Natural killer cell (primary cell): ENCODE measurements around the gene ACD. TPM values are rescaled to one million over a fixed set of nuclear protein-coding genes. Genes with fewer than 3 reads are reported as not detected.
A peak's percentile ranks its signal among the peaks of the same experiment; 100 is the strongest.

ENCODE experiments used
- ATAC-seq, 3 donors: fragments of 150-1000 bp in 2 of 3; fragments of 200-7000 bp in 1 of 3; cut with Tn5 transposase; 1 replicate in 1 of 3; 2 replicates in 2 of 3; pipeline ENCODE4 v1.10.0; 2021; ENCODE audit warnings: mild to moderate bottlenecking in 2 of 3, moderate library complexity in 2 of 3
- DNase-seq, 2 donors: peaks; one replicate each; pipeline versions ENCODE4 v3.0.0 to v3.0.0-alpha.2; 2013 to 2021; ENCODE audit warnings: mixed read lengths in 1 of 2
- H3K27ac ChIP-seq: one replicate; pipeline ENCODE4 v1.5.1; 2013; ENCODE audit warnings: mild to moderate bottlenecking, low read length
- H3K27me3 ChIP-seq: one replicate; pipeline ENCODE4 v1.6.1; 2013; ENCODE audit warnings: low read length; ENCODE audit not compliant: control insufficient read depth, insufficient read depth
- H3K36me3 ChIP-seq: one replicate; pipeline ENCODE4 v1.6.1; 2013; ENCODE audit warnings: low read length; ENCODE audit not compliant: control insufficient read depth, insufficient read depth
- H3K4me1 ChIP-seq: one replicate; pipeline ENCODE4 v1.6.1; 2013; ENCODE audit warnings: low read length; ENCODE audit not compliant: control insufficient read depth, insufficient read depth
- H3K4me3 ChIP-seq: one replicate; pipeline ENCODE4 v1.5.1; 2013; ENCODE audit warnings: low read length
- H3K9me3 ChIP-seq: one replicate; pipeline ENCODE4 v1.6.1; 2013; ENCODE audit warnings: low read length; ENCODE audit not compliant: control insufficient read depth, insufficient read depth
- H3K27ac Mint-ChIP-seq, 2 donors: one replicate each; pipeline ENCODE4 v1.8.0; 2022; ENCODE audit warnings: mild to moderate bottlenecking in 2 of 2, mixed read lengths in 2 of 2, moderate library complexity in 1 of 2
- H3K27me3 Mint-ChIP-seq, 2 donors: one replicate each; pipeline ENCODE4 v1.8.0; 2022; ENCODE audit warnings: low read depth in 2 of 2, mixed read lengths in 2 of 2
- H3K36me3 Mint-ChIP-seq: one replicate; pipeline ENCODE4 v1.8.0; 2022; ENCODE audit warnings: mixed read lengths
- H3K4me1 Mint-ChIP-seq, 2 donors: one replicate each; pipeline ENCODE4 v1.8.0; 2022; ENCODE audit warnings: mixed read lengths in 2 of 2
- H3K4me3 Mint-ChIP-seq: one replicate; pipeline ENCODE4 v1.8.0; 2022; ENCODE audit warnings: mild to moderate bottlenecking, moderate library complexity, mixed read lengths
- H3K9me3 Mint-ChIP-seq, 2 donors: one replicate each; pipeline ENCODE4 v1.8.0; 2022; ENCODE audit warnings: mixed read lengths in 2 of 2
- CTCF ChIP-seq: fragments of 200-600 bp; IDR thresholded peaks from one replicate; pipeline ENCODE4 v1.8.0; 2022; ENCODE audit warnings: antibody characterized with exemption
- WGBS: methylation state at CpG from one replicate; pipeline ENCODE4 v1.1.7; 2013; ENCODE audit warnings: missing lambda C conversion rate; ENCODE audit not compliant: insufficient coverage; 5-methylcytosine and 5-hydroxymethylcytosine counted together
- intact Hi-C: fragments of 100-400 bp; cut with micrococcal nuclease; formaldehyde crosslinking; loops from one replicate; pipeline ENCODE4 v1.14.2; 2022
- total RNA-seq, 4 donors: library from RNA; stranded (reverse); fragments of 120-200 nt in 1 of 4; gene quantifications; one replicate each; pipeline versions ENCODE4 v1.2.3 to v1.2.4, GENCODE V29; 2013 to 2022

Gene ACD
- total RNA-seq, result 10 to 100 TPM; 34.4 to 58.0 (median 43.2) TPM
- 31.6 TPM for total RNA-seq (2013)

GRCh38 chr16:67659675-67660563 is at the start of gene ACD:
ACD (minus strand) TSS chr16:67660260; CDS start chr16:67660220, 40 bp downstream.
- Mint-ChIP-seq H3K27ac (peak within 1 kb of the TSS; percentile 93 to 94), H3K27me3 (no peaks in the 10 kb centered on the region), H3K9me3 (no peaks in the 10 kb centered on the region), H3K4me3 (peak within 1 kb of the TSS; percentile 94), H3K36me3 (no peaks in the 10 kb centered on the region), H3K4me1 (peaks cover 0 to 35% of the 10 kb centered on the region in 2 donors)
- Histone ChIP-seq H3K9me3 (no peaks in the 10 kb centered on the region), H3K27ac (peak within 1 kb of the TSS; percentile 91), H3K36me3 (peaks cover 18% of the 10 kb centered on the region), H3K4me1 (peaks cover 26% of the 10 kb centered on the region), H3K4me3 (peak within 1 kb of the TSS; percentile 67), H3K27me3 (no peaks in the 10 kb centered on the region)
- DNase-seq (peak; percentile 95 to 96), ATAC-seq (peak; percentile 75 to 91 (median 78))
- under 1% methylated on average over 83 of the region's 83 CpGs for WGBS
- intact Hi-C loops, result loop anchor here (1.0 to 2.0 kb wide), 2 partner anchors 97 to 180 kb away; partner anchors contain the start of gene CTCF
- TF ChIP-seq CTCF, result no peak

- intact Hi-C loops, result no loop called here
- no peak for TF ChIP-seq CTCF
- H3K36me3 Mint-ChIP-seq, result no peaks in the 10 kb centered on the region
Measured at GRCh38 chr16:67709050-67709449, 49.0 kb upstream of the ACD start.

GRCh38 chr16:67708368-67708771 is 48.3 kb upstream of the ACD start:
- no peaks in the 10 kb centered on the region for H3K36me3 ChIP-seq
- Mint-ChIP-seq H3K4me1 (peaks cover 14 to 19% of the 10 kb centered on the region in 2 donors), H3K4me3 (no peak overlapping the region), H3K27ac (no peak overlapping the region), H3K36me3 (no peaks in the 10 kb centered on the region), H3K9me3 (no peaks in the 10 kb centered on the region), H3K27me3 (no peaks in the 10 kb centered on the region)
- intact Hi-C loops, result no loop called here
- DNase-seq, result no peak
- ATAC-seq, result no peak
- TF ChIP-seq CTCF, result no peak
- H3K4me1 ChIP-seq, result peaks cover 4% of the 10 kb centered on the region
- 94% methylated on average over 2 of the region's 2 CpGs for WGBS
- H3K27ac ChIP-seq, result no peak overlapping the region
- H3K9me3 ChIP-seq, result no peaks in the 10 kb centered on the region
- H3K27me3 ChIP-seq, result no peaks in the 10 kb centered on the region
- H3K4me3 ChIP-seq, result no peak overlapping the region

More at GRCh38 chr16:67709050-67709449, 49.0 kb upstream of the ACD start:
- DNase-seq (no peak), ATAC-seq (no peak)
- H3K4me3 ChIP-seq, result no peak overlapping the region
- no peaks in the 10 kb centered on the region for H3K4me1 ChIP-seq
- Mint-ChIP-seq H3K9me3 (no peaks in the 10 kb centered on the region), H3K27ac (no peak overlapping the region), H3K27me3 (no peaks in the 10 kb centered on the region), H3K4me3 (no peak overlapping the region), H3K4me1 (peaks cover 7 to 12% of the 10 kb centered on the region in 2 donors)
- H3K27me3 ChIP-seq, result no peaks in the 10 kb centered on the region
- H3K27ac ChIP-seq, result no peak overlapping the region
- 90% methylated on average over 1 of the region's 1 CpG for WGBS
- no peaks in the 10 kb centered on the region for H3K9me3 ChIP-seq
- H3K36me3 ChIP-seq, result no peaks in the 10 kb centered on the region
